GM19395 (cell line): ENCODE results near the gene MEOX1.
"Not testable (repeated sequence)": the region's sequence is repeated elsewhere in the genome, so short reads cannot be mapped to it uniquely, and the experiment has no call there.

Experiments
- ATAC-seq: cut with Tn5 transposase; IDR thresholded peaks from one replicate; pipeline ENCODE4 v1.9.1; 2021; ENCODE audit warnings: mild to moderate bottlenecking, moderate library complexity; ENCODE audit not compliant: unreplicated experiment

MEOX1 gene

DNA sequence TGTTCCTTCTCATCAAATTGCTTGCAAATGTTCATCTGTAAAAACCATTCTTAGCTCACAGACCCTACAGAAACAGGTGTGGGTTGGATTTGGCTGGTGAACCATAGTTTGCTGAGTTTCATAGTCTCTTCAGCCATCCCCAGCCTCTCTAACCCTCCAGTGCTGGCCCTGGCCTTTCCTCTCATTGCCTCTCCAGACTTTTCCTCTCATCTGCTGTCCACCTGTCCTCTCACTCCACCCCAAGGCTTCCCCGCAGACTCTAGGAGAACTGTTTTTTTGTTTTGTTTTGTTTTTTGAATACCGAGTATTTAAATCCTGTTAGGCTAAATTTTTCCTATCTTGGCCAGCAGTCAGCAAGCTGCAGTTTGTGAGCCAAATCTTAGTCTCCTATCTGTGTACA is 41.1 kb downstream of the MEOX1 start:
- ATAC-seq: no peak

DNA sequence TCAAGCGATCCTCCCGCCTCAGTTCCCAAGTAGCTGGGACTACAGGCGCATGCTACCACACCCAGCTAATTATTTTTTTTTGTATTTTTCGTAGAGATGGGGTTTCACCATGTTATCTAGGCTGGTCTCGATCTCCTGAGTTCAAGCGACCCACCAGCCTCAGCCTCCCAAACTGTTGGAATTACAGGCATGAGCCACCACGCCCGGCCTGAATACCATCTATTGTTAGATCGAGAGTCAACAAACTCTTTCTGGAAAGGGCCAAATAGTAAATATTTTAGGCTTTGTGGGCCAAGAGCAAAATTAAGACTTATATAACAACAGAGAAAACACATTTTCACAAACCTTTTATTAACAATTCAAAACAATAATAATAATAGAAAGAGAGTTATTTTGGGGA is 41.6 kb downstream of the MEOX1 start:
- no peak for ATAC-seq

DNA sequence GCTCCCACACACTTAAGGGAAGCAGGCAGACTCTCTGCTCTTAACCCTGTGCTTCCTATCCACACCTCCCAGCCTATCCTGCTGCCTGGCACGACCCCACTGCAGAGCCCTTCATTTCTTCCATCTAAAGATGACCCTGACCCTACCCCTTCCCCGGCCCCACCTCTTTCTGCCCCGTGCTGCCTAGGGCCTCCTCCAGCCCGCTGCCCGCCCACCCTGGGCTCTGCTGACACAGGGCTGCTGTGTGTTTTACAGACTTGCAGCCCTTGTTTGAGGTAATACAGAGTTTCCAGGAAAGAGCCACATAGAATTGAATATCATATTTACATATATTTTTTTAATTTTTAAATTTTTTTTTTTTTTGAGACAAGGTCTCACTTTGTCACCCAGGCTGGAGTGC is 42.0 kb downstream of the MEOX1 start:
- ATAC-seq: no peak

DNA sequence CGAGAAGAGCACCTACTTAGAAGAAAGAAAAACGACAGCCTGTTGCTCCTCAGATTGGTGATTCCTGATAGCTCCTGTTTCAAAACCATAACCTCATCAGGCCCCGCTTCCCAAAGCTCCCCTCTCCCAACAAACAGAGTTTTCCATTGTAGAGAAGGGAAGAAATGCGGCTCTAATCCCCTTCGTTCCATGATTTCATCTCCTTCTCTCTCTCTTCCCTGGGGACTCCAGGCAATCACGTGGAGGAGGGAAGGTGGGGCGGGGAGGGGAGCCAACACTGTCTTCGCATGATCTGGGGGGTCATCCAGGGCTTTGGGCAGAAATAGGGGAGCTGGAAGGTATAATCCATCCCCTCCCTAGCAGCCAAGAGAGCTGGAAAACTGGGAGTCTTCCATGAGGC is 43.4 kb downstream of the MEOX1 start:
- ATAC-seq: no peak

DNA sequence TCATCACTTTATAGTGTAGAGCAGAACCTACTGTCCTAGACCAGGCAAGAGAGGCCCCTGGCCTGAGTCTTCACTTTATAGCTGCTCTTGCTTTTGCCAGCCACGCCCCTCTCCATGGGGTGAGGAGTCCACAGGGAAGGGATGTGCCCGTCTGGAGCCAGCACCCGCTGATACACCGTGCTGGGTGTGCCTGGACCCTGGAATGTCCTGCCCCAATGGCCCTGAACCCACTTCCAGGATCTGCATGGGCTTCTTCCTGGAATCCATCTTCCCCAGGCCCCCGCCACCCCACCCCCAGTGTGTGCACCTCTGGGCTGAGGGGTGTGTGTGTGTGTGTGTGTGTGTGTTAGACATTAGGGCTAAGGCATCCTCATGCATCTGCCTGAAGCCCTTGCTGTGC is 44.9 kb downstream of the MEOX1 start:
- no peak for ATAC-seq

DNA sequence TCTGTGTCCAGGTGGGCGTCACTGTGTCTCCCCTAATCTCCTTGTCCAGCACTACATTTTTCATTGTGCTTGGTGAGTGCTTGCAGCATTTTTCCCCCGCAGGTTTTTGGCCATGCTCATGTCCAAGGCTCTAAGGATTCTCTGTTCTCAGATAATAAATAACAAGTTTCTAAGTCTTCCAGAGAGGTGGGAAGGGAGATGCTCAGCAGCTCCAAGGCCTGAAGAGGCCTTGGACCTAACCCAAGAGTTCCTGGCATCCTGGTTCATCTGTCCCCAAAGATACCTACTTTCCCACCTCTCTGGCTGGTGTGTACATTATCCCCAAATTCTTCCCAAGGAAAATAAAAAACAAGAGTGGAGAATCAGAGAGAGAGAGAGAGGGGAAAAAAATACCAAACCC is 45.3 kb downstream of the MEOX1 start:
- no peak for ATAC-seq

DNA sequence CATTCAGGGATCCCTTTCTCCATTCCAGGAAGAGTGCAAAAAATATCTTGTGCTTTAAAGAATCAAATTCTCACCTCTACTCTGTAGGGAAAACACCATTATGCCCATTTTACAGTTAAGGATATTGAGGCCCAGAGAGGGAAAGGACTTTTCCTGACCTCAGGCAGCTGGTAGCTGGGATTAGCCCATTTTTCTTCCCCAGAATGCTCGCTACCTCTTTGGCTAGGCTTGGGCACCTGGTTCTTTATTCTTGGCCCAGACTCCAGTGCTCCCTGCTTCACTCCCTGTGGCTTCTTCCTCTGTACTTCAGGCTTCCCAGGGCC is 45.7 kb downstream of the MEOX1 start:
- no peak for ATAC-seq

DNA sequence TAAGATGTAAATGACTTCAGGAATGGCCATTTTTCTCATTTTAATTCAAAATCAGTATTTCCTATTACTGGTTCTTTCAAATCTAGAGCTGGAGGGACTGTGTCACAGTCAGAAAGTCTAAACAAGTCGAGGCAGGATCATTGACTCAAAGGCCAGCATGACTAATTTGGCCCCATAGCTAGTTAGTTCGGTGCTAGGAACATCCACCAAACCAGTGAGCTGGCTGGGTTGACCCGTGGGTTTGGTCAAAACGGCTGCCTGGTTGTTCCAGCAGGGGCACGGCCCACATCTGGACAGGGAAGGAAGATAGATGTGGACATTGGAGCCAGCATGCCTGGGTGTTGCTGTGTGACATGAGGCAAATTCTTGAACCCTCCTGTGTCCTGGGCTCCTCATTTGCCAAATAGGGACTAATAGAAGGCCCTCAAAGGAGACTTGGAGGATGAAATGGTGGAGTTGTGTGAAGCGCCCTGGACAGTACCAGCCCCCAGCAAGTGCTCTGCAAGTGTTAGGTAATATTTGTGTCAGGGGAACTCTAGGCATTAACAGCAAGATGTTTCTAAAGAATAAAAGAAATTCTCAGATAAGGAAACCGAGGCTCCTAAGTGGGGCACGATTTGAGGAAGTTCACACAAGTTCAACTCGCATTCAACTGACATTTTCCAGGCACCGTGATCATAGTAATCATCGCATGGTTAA is 46.2 kb downstream of the MEOX1 start:
- no peak for ATAC-seq

DNA sequence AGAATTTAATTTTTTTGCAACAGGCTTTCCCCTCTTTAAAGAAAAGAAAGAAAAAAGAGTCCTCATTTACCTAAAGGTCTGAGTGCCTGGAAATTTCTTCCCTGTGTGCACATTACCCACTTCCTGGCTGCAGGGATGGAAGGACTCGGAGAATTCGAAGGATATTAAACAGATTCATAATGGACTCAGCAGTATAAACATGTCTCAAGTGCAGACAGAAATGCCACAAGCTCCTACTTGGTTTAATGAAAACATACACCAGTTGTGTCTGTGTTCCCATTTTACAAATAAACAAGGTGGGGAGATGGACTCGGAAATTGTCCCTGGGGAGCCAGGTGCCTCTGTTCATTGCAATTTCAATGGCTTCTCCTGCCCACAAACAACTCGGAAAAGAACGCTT is 47.2 kb downstream of the MEOX1 start:
- no peak for ATAC-seq

DNA sequence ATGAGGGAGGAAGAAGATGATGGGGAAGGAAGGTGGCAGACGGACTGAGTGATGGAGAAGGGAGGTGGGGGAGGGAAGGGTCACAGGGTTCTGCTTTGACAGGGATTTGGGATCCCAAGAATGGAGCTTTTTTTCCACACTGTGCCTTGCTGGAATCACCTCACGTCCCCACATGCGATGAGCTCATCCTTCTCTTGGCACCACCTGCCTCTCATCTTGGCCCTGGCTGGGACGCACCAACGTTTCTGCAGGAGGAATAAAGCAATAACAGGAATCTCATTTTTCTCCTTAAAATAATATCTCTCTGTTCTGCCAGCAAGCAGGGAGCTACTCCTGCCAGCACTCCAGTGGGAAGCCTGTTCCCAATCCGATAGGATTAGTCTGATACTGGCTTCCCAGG is 47.8 kb downstream of the MEOX1 start:
- ATAC-seq: no peak

DNA sequence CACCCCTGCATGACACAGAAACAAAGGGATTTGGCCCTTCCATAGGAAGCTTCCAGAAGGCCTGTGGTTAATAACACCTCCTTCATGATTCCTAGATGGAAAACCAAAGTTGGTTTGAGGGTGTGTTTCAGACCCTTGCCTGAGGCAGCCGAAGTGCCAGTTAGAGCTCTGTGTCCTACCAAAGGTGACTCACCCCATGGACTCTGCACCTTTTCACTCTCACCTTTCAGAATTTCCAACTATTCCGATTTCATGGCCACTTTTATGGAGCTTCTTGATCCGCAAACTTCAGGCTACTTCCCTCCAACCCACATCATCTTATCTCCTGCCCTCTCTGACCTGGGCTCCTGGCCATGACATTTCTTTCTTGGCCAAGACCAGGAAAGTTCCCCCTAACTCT is 49.2 kb downstream of the MEOX1 start:
- no peak for ATAC-seq

DNA sequence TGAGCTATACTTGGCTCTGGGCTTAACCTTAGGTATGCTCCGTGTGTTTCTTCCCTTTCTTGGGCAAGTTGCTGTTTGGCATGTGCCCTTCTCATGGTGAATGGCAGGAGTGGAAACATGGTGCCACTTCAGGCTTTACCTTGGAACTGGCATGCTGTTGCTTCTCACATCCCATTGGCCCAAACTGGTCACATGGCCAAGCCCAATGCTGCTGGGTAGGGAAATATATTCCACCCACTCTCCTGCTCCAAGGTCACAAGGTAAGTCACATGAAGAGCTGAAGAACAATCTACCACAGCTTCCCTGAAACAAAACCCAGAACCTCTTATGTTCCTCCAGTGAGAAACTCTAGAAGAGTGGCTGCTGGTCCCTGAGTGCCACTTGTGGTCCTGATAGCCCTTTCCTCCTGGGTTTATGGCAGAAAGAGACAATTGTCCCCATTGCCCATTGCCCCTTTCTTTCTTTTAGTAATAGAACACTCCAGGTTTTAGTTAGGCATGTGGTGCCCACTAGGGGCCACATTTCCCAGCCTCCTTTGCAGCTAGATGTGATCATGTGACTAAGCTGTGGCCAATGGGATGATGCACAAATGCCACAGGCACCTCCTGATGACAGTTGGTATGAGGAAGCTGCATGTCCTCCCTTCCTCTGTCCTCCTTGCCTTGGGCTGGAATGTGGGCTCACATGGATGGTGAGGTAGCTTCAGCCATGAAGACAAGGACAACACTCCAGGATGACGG is 50.3 kb downstream of the MEOX1 start:
- no peak for ATAC-seq

DNA sequence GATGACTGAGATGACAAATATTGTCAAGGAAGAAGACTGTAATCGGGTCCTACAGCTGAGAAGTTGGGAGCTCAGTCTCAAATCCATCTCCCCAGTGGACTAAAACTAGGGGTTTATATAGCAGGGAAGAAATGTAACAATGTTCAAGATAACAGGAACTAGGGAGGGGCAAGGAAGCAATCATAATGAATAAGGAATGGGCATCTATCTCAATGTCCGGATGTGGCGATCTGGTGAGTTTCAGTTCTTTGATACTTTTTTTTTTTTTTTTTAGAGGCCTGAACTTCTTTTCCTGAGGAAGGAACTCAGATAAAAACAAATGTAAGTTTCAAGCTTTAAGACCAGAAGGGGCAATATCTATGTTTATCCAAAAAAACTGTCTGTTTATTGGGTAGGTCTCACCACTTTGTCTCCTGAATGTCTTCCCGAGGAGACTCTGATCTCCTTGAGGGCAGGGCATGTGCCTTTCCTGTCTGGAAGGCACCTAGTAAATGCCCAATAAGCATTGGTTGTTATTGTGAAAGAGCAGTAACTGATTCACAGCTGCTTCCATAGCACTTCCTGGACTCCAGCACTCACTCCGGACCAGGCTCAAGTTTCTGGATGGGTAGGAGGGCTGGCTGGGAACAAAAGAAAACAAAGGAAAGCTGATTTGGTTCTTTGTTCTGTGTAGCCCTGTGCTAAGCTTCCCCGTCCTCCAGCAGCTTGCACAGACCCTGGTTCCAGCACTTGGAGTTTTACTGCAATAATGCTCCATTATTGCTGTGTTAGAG is 51.9 kb downstream of the MEOX1 start:
- no peak for ATAC-seq

DNA sequence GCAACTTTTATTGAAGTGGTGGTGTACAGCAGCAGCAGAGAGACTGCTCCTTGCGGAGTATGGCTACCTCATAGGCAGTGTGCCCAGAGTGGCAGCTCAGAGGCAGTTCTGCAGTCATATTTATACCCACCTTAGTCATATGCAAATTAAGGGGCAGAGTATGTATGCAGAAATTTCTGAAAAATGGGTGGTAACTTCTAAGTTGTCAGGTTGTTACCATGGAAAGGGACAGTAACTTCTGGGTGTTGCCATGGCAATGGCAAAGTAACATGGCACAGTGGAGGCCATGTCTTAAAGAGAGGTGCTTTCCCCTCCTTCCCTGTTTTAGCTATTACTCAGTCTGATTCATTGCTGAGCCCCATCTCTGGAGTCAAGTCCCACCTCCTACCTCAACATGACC is 53.4 kb downstream of the MEOX1 start:
- no peak for ATAC-seq

DNA sequence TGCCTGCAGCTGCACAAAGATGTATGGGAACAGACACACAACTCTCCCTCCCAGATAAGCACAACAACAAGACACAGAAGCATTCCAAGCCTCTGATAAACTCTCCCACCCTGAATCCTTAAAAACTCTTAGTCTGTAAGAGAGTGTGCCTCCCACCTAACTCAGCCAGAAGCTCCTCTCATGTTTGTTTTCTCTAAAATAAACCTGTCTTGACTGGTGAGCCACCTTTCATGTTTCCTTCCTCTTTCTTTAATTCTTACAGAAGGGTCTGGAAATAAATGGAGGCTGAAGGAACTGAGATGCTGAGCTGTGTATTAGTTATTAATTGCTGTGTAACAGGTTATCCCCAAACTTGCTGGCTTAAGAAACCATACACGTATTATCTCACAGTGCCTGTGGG is 57.2 kb downstream of the MEOX1 start:
- no peak for ATAC-seq

DNA sequence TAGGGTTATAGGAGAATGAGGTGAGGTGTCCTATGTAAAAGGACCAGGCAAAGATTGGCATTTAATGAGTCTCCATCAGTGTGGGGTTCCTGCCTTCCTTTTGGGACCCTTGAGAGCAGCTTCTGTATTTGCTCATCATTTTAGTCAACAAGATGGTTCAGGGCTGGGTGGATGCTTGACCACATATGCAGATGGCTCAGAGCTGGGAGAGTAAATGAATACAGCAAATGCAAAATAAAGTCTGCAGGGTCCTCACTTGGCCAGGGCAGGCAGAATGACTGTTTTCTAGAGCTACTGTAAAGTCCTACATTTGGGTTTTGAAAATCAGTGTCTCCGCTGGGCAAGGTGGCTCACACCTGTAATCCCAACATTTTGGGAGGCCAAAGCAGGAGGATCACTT is 58.4 kb downstream of the MEOX1 start:
- ATAC-seq: no peak

DNA sequence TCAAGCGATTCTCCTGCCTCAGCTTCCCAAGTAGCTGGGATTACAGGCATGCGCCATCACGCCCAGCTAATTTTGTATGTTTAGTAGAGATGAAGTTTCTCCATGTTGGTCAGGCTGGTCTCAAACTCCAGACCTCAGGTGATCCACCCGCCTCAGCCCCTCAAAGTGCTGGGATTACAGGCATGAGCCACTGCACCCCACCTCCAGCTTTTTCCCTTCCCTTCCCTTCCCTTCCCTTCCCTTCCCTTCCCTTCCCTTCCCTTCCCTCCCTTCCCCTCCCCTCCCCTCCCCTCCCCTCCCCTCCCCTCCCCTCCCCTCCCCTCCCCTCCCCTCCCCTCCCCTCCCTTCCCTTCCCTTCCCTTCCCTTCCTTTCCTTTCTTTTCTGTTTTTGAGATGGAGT is 59.2 kb downstream of the MEOX1 start:
- ATAC-seq: not testable (repeated sequence)

DNA sequence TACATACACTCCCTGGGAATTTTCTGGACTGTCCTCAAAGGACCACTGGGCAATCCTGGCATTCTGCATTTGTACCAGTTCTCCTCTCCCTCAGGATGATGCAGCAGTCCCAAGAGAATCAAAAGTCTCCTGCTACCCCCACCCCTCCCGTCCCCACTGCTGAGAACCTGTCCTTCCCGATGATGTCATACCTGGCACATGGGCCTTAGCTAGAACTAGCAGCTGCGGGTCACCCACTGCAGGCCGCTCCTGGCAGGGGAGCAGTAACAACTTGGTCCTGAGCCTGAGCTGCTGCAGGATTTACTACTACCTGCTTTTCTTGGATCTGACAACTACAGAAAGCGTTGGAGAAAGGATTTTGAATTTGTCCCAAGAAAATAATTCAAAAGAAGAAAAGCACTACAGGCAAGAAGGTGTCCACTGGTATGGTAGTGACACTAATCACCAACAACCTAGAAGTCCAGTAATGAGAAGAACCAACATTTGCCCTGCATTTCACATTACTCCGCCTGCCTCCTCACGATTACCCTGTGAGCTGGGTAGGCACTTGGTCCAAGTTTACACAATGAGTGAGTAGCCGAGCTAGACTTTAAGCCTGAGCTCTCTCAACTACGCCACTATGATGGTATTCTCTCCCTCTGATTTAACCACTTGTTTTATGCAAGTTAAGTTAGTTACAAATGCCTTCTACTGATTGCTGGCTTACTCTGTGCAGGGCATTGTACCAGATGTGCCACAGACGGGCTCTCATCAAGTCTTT is 60.3 kb downstream of the MEOX1 start:
- ATAC-seq: no peak

DNA sequence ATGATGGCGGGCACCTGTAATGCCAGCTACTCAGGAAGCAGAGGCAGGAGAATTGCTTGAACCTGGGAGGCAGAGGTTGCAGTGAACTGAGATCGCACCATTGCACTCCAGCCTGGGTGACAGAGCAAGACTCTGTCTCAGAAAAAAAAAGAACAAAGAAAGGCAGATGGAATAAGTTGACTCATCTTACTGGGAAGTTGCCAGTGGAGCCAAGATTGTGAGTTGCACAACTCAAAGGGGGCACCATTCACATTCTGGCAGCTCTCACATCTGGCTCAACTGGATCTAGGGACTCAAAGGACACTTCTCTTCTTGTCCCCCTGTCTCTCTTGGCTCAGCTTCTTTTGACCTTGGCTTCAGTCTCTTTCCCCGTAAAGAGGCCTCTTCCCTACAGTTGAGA is 61.9 kb downstream of the MEOX1 start:
- ATAC-seq: no peak

DNA sequence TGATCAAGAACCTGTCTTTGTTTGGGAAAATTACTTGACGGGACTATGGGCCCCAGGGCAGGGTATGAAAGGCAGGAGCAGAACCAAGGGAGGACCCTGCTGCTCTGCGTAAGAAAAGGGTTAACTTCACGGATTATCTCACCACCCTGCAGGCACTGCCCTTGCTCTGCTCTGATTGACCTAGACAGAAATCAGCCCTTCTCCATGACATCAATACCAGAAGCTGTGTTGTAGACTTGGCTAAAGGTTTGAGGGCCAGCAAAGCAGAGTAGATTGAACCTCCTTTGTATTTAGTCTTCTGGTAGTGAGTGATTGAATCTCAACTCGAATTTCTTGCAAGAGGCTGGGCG is 62.7 kb downstream of the MEOX1 start:
- ATAC-seq: no peak

DNA sequence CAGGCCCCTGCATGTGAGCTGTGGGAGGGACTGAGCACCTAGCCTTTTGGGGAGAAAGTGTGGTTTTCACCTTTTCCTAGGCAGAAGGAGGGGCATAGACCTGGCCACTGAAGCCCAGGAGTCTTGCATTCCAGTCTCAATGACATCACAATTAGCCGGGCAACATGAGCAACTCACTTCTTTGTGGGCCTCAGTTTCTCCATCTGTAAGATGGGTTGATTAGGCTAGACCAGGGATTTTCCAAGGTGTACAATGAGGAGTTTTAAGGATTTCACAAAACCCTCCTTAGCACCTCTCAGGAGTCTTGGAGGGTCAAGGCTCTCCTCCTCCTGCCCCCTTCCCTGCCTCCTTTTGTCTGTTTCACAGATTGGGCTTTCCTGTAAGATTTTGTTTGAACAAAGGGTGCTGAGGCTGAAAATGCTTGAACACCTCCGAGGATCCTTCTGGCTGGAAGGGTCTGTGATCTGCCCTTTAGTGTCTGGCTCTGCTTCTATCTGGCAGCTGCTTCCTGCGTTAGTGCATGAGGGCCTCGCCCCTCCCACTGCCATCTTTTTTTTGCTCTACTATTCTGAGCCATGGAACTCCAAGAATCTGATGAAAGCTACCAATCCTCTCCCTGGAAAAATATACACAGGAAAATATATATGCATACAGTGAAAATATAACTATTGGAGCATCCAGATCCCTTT is 63.2 kb downstream of the MEOX1 start:
- no peak for ATAC-seq
